ENCODE measurements around the gene TRAPPC14.

The TRAPPC14 gene

DNA sequence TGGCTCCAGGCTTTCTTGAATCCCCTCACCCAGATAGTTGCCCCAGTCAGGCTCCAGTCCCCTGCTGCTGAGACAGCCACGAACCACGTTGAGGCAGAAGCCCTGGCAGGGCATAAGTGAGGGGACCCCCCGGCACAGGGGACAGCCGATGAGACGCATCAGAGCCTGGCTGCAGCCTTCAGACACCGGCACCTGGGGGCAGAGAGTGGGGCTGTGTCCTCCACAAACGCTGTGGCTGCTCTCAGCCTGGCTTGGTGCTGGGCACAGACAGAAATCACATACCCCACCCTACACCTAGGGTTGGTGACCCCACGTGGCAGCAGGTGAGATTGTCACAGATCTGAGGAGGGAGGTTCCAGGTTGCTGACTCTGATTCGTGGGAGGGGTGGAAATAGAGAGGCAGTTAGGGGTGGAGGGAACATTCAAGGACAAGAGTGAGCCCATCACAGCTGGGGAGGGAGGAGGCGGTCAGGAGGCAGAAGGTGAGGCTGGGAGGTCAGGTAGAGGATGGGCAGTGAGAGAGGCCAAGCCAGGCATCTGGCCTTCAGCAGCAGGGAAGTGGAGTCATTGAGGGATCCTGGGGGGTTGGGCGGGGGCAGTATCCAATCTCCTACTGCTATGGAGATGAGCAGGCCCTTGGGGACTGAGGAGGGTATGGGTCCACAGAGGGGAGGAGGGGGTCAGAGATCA is 15.4 kb upstream of the TRAPPC14 start:
- DNase-seq (ENCODE audit: low spot score) = no peak

DNA sequence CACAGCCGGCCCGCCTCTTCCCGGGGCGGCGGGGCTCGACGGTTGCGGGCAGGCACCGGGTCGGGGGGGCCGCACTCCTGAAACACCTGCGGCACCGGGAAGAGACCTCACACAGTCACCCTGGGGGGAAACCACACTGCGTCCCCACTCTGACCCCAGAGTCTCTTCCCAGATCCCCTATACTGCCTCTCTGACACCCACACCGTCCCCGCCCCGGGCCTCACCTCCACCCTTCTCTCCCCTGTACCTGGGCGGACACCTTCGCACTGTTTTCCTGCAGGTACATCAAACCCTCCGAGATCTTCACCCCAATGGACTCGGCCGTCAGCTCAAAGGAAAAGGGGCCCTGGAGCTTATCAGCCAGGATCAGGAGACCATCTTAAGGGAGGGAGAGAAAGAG is 13.3 kb upstream of the TRAPPC14 start:
- no peak for DNase-seq (ENCODE audit: low spot score)

DNA sequence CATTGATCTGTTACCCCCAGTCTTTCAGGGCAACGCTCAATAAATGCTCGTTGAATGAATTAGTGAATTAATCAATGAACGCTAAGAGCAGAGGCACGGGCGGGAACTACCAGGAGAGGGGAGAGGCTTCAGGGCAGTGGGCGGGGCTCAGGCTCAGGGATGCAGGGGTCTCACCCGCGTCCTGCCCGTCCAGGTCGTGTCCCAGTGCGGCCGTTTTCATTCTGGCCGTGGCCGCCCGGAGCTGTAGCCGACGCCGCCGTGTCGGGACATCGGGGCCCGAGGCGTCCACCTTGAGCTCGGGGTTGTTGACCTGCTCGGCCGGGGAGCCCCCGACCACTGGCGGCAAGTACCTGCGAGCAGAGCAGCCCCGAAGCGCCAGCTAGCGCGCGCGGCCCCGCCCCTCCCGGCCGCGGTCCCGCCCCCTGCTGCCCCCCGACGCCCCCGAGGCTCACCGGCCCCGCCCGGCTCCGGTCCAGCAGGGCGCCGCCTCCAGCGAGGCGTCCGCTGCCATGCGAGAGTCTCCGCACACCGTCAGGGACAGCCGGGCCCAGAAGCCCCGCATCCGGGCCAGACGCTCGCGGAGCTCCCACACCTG is 12.7 kb upstream of the TRAPPC14 start:
- no peak for DNase-seq (ENCODE audit: low spot score)

DNA sequence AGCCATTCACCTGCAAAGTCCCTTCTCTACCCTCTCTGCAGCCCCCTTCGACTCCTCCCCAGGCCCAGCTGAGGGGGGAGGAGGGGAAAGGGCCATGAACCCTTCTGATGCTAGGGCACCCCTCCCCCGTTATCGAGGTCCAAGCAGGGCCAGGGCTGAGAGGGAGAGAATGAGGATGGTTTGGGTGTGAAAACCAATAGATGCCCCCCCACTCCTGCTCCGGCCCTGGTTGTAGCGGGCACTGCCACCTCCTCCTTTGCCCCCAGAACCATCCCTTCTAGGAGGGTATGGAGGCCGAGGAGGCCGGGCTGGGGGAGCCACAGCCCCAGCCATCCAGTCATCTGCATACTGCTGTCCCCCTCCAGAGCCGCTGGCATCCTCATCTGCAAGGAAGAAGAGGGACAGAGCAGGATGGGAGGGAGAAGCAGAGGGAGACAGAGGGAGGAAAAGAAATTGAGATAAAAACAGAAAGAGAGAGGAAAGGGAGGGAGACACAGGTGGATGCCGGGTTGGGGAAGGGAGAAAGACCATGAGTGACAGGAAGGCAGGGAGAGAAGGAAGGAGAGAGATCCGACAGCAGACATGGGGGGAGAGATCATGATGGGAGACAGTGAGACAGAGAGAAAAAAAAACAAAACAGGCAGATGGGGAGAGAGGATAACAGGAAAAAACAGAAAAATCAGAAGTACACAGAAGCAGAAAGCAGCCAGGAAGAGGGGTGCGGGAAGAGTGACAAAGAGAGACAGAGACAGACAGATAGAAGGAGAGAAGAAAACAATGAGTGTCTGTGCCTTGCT is 11.8 kb upstream of the TRAPPC14 start:
- DNase-seq (ENCODE audit: low spot score) = no peak

DNA sequence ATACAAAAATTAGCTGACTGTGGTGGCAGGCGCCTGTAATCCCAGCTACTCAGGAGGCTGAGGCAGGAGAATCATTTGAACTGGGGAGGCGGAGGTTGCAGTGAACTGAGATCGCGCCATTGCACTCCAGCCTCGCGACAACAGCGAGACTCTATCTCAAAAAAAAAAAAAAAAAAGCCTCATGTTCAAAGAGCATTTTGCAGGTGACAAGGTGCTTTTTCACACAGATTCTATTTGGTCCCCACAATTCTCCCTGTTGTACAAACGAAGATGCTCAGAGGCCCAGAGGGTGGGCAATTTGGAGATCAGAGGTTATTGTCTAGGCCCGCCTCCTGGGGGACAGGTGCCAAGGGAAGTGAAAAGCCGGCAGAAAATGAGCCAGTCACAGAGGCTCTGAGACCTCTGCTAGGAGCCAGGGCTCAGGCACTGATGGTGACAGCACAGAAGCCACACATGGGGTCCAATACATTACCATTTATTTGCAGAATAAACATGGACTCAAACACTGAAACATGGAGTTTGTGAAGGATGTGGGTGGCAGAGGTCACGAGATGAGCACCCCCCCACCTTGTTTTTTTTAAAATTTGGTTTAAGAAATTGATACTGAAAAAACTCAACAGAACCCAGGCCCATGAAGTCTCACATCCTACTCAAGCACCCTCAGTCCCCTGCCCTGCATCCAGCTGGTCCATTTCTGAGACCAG is 10.8 kb upstream of the TRAPPC14 start:
- no peak for DNase-seq (ENCODE audit: low spot score)

DNA sequence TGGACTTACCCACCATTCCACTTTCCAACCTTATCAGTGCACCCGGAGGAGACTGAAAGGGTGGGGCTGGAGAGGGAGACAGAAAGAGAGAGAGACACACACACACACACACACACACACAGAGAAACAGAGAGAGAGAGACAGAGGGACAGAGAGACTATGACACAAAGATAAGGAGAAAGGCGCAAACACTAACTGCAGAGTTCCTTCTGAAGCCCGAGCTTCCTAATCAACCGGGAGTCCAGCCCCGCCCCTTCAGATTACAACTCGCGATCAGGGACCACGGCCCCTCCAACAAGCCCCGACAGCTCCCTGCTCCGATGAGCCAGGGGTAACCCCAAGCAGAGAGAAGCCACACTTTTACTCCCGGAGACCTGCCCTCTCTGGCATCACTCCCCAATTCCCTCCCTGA is 9.4 kb upstream of the TRAPPC14 start:
- no peak for DNase-seq (ENCODE audit: low spot score)

DNA sequence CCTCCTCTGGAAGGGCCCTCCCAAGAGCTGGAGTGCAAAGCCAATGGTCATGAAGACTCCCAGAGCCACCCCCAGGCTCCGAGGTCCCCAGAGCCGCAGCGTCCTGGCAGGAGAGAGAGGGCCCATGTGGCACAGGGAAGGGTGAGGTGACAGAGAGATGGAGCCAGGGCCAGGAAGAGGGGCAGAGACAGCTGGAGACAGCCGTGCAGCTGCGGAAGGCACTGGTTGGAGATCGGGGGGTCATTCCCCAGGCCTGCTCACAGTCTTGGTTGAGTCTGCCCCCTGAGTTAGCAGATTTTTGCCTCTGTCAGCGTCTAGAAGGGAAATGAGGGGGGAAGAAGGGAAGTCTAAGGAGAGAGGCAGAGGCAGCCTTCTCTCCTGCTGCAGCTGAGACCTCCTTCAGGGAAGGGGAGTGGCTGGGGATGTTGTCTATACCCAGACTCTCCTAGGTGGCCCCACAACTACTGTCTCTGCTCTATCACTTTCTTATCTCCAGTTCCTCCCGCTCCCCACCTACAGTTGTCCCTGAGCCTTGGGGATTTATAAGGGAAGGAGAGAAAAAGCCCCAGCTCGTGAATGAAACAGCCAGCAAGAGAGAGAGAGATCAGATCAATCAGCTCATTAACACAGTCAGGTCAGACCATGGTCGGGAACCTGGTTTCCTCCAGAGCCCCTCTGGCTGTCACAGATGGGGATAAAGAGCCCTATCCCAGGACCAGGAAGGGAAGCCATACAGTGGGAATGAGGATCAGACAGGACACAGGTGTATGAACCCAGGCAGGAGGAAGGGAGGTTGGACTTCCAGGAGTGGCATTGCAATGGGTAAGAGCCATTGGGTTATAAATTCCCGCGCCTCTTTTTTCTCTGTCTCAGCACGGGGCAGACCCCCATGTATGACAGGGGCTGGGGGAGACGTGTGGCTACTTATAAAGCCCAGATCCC is 8.7 kb upstream of the TRAPPC14 start:
- DNase-seq (ENCODE audit: low spot score) = no peak

DNA sequence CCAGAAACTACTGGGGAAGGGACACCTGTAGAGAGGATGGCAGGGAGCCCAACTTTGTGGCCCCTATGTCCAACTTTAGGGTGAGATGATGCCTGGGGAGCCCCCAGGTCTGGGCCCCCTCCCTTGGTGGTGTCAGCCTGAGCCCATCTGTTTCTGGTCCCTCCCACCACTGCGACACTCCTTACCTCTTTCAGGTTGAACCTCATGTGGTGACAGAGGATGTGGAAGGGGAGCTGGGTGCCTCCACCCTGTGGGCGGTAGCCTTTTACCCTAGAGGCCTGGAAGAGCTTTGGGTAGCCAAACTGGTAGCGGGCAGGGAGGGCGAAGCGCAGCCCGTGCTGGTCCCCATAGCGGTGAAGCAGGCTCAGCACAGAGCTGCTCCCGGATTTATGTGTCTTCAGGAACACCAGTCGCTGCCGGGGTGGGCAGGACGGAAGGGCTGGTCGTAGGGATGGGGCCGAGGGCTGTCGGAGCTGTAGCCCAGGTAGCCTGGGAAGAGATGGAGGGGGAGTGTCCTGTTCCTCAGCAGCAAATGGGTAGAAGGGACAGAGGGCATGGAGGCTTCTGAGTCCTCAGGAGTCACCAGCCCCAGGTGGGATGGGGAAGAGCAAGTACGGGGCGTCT is 7.9 kb upstream of the TRAPPC14 start:
- no peak for DNase-seq (ENCODE audit: low spot score)

DNA sequence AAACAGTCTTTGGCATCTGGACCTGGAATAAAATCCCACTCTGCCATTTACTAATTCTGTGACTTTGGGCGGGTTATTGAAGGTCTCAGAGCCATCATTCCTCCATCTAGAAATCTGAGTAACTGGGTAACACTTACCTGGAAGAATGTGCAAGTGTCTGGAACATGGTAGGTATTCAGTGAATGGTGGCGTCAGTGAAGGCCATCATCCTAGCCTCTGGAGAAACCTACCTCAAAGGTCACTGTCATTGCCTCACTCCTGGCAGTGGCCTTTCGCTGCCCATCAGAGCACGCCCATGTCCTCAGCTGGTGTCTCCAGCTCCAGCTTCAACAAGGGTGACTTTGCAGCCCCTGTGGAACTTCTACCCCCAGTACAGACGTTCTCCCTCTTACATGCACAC is 5.3 kb upstream of the TRAPPC14 start:
- no peak for DNase-seq (ENCODE audit: low spot score)

DNA sequence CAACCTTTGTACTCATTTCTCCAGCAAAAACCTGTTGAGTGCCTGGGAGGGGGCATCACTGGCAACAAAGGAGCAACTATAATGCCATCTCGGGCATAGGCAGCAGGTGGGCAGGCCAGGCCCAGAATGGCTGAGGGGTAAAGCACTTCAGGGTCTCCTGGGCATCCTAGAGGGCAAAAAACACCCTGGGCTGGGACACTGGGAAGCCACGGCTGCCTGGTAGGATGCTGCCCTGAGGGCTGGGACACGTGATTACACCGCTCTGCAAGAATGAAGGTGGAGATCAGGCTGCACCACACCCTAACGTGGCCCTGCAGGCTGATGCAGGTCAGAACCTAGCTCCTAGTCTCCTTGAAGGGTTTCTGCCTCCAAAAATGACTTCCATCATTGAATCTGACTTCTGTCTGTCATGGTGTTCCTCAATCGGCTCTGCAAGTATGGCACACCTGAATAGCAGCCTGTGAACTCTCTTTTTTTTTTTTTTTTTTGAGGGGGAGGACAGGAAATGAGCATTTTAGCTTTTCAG is 4.5 kb upstream of the TRAPPC14 start:
- no peak for DNase-seq (ENCODE audit: low spot score)

DNA sequence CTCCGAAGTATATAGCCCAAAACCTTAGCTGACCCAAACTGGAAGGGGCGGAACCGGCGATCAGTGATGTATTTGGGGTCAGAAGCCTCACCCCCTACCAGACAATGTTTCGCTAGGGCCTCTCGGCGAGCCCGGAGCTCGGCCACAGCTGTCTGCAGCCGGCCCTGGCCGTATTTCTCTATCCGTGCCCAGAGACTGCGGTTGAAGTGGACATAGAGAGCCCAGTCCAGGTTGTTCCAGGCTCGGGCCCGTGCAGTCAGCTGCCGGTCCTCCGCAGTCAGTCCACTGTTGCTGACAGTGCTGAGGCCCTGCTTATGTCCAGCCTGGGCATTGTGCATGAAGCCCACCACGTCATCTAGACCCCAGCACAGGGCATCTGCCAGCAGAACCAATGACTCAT is 1.5 kb upstream of the TRAPPC14 start:
- DNase-seq (ENCODE audit: low spot score) = no peak

DNA sequence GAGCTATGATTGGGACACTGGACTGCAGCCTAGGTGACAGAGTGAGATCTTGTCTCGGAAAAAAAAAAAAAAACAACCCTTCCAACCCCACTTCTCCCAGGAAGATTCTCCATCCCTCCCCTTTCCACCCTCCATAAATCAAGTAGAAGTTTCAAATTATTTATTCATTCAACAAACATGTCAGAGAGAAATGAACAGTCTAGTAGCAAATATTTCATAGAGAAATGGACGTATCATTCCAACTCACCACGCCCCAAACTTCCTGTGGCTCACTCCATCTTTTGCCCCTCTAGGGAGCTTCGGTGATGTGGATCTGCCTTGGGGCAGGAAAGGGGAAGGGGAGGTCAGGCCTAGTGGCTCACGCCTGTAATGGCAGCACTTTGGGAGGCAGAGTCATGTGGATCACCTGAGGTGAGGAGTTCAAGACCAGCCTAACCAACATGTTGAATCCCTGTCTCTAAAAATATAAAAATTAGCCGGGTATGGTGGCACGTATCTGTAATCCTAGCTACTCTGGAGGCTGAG is 638 bp upstream of the TRAPPC14 start:
- DNase-seq (ENCODE audit: low spot score) = no peak

DNA sequence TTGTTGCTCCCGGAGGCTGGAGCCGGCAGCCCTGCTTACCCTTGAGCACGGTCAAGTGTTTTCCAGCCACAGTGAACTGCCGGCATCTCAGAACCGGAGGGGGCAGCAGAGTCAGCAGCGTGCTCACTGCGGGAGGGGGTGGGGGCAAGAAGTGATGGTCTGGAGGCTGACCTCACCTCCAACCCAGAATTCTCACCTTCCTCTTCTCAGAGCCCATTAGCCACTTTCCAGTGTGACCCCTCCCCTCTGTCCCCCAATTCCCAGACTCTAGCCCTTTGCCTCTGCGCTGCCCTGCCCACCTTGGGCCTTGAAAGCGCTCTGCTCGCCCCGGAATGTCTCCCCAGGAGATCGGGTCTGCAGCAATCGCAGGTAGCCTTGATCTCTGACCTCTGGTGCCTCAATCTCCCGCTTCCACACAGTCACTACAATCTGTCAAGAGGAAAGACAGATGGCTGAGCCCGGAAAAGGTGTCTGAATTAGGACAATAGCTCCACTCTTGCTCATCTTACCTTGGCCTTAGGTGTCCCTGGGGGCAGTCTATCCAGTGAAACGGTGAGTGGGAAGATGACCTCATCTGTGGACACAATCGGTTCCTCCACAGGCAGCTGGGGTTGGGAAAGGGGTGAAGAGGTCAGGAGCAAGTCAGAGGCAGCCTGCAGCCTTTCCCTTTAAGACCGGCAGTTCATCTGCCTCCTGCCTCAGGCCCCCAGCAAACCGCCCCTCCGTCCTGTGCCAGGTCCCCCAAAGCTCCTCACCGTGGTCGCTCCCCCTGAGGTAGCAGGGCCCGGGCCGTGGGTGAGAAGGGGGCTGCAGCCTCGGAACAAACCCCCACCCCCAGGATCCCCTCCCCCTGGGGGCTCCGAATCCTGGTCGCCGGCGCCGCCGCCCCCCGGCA is 942 bp downstream of the TRAPPC14 start:
- DNase-seq (ENCODE audit: low spot score) = peak; percentile 52

DNA sequence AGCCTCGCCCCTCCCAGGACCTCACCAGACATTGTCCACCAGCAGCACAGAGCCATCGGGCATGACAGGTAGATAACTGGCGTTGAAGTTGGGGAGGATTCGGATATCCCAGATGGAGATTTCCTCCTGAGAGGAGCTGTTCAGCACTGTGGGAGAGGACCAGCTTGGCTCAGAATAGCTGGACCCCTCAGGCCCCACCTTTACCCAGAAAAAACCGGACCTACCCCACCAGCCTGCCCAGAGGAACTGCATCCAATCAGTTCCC is 1.5 kb downstream of the TRAPPC14 start:
- DNase-seq (ENCODE audit: low spot score) = no peak

DNA sequence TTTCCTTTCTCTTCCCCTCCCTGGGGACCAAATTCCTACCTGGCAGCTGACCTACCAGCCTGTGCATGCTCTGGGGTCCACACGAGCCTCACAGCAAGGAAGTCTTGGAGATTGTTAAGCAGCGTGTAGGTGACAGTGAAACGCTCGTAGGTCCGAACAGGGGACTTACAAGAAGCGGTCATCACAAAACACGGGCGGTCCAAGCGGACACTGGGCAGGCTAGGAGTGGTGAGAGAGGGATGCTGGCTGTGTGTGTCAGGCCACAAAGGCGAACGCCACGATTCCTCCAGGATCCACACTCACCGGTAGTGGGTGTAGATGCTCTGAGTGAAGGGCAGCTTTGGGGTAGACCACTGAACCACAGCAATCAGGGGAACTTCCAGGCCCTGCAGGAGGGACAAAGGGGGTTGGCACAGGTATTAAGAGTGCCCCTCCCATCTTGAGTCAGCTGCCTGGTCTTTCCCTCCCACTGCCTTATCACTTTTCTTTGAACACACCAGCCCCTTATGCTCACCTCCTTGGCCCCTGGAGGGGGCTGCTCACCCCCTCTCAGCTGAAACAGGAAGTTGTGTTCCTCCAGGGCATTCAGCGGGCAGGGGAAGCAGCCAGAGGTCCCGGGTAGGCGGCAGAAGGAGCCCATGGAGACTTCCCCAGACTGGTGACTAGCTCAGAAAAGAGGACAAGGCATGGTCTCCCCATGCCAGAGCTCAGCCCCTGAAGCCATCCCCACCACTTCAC is 2.0 kb downstream of the TRAPPC14 start:
- no peak for DNase-seq (ENCODE audit: low spot score)

DNA sequence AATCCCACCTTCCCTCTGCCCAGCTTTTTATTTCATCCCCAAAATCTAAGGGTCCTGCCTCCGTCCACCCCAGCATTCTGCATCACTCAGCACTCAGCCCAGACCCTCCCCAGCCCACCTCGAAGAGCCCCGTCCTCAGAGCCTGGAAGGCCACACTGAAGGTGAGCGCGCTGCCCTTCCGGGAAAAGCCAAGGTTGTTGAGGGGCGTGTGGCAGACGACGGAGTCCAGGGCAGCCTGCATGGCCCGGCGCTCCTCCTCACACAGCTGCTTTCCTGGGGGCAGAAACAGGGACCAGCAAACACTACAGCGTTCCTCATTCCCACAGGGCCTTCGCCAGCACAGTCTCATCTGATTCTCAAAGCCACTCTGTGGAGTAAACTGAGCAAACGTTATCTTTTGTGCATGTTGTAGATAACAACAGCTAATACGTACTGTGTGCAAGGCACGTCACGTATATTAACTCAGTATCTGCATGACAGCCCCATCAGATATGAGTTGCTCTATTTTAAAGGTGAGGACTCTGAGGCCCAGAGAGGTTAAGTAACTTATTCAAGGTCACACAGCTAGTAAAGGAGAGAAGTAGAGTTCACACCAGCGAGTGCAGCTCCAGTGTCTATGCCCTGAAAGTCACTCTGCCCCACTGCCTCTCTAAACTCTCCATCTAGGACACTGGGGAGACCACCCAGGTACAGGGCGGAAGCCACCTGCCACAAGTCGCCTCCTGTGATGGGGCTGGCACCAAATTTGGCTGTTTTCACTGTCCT is 2.8 kb downstream of the TRAPPC14 start:
- DNase-seq (ENCODE audit: low spot score) = no peak

DNA sequence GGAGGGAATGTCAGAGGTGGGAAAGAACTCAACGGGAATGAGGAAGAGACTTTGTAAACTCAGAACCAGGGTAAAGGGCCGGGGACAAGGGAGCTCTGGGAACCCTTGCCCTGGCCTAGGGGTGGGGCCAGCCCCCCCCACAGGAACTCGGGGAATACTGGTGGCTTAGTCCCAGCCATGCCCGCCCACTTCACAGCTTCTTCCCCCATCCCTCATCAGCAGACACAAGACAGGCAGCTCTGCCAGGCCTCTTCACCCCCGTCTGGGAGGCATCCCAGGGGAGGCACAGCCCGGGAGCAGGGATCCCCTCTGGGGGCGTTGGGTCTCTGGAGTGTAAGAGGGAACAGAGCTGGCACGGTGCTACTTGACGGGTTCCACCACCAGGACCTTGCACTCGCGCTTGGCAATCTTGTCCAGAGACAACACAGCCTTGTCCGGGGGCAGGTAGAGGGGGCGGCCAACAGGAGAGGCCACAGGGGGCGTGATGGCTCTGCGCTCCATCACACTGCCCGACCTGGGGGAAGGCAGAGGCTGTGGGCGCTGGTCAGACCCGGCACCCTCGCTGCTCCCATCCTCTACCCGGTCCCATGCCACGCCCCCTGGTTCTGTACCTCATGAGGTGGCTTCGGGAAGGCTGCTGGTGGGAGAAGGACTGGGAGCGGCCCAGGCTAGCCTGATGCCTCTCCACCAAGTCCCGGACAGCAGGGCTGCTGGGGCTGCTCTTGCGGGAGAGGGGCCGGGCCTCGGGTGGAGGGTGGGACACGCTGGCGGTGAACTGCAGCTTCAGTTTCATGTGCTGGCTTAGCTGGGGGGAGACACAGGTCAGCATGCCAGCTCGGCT is 3.7 kb downstream of the TRAPPC14 start:
- DNase-seq (ENCODE audit: low spot score) = no peak

All from D341Med (cell line).